GM20000 (cell line): ENCODE results near the gene KCNQ1.

Source experiments
- DNase-seq: peaks from one replicate; pipeline ENCODE4 v3.0.0; 2012; ENCODE audit warnings: low spot score
- CTCF ChIP-seq: IDR thresholded peaks from 2 replicates; pipeline ENCODE4 v1.5.1; 2012; ENCODE audit warnings: mild to moderate bottlenecking, control low read depth; ENCODE audit errors: extremely low read depth, missing control alignments

The KCNQ1 gene

GRCh38 chr11:2554338-2555207 lies 109.8 kb downstream of the KCNQ1 start:
- no peak for DNase-seq
- no peak for TF ChIP-seq CTCF

- TF ChIP-seq CTCF: no peak
- no peak for DNase-seq
These were observed 110.5 kb downstream of the KCNQ1 start for GRCh38 chr11:2555336-2555735.

DNA sequence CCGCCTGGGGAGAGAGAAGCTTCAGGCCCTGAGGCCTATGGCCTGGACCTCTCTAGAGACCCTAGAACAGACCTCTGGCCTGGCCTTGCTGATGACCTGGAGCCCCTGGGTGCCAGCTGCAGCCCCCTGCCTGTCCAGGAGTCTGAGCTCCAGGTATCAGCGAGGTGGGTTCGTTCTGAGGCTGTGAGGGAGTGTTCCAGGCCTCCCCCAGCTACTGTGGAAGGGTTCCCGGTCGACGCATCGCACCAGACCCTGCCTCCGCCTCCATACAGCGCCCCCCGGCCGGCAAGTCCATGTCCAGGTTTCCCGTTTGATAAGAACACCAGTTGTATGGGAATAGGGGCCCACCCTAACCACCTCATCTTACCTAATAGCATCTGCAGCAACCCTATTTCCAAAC lies 111.1 kb downstream of the KCNQ1 start:
- no peak for TF ChIP-seq CTCF
- no peak for DNase-seq

DNA sequence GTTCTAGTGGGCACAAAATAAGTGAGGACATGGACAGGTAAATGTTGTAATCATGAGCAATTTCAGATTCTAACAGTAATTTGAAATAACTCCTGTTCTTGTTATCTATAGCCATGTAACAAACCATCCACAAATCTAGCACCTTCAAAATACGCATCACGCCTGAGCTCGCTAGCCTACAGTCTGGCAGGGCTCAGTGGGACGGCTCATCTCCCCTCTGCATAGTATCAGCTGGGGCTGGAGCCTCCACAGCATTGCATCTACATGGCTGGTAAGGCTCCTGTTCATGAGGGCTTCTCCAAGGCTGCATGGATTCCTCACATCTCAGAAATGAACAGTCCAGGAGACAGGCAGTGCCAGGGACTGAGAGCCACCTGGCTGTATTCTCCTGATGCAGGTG lies 112.6 kb downstream of the KCNQ1 start:
- DNase-seq: no peak
- no peak for TF ChIP-seq CTCF

DNA sequence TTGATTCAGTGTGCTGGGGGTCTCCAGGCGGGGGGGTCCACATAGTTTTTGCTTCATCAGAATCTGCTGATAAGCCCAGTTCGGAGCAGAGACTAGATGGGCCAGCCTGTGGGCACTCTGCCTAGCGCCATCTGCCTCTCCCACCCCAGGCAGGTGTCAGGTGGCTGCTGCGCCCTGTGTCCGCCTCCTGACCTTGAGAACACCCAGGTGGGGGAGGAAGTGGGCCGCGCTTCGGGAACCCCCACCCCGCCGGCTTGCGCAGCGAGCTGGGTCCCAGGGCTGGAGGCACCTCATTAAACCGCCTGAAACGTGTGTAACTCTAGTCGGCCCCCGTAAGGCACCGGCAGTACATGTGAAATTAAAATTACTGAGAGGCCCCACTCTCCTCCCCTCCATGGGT lies 113.6 kb downstream of the KCNQ1 start:
- TF ChIP-seq CTCF: no peak
- DNase-seq: no peak

DNA sequence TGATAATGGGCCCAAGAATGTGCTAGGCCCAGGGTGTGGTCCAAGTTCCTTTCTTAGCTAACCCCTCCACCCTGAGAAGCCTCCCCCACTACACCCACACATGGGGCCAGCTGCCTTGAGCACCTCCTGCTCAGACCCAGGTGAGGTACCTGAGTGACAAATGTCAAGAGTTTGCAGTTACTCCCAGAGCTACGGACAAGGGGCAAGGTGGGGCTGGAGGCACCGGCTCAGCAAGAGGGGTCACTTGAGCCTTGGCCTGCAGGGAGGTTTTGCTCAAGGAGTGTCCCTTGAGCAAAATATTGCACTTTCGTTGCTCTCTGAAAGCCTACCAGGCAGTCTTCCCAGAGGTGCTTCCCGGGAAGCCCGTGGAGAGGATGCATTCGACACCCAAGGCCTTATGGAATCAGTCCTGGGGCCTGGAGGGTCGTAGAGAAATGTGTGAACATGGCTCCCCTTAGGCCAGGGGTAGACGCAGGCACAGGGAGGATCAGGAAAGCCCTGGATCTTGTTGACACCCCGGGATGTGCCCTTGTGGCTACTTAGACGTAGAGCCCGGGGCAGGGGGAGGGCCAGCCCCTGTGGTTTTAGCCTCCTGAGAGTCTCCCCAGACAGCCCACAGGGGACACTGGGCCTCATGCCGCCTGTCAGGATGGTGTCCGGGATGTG lies 114.2 kb downstream of the KCNQ1 start:
- DNase-seq: no peak
- no peak for TF ChIP-seq CTCF

DNA sequence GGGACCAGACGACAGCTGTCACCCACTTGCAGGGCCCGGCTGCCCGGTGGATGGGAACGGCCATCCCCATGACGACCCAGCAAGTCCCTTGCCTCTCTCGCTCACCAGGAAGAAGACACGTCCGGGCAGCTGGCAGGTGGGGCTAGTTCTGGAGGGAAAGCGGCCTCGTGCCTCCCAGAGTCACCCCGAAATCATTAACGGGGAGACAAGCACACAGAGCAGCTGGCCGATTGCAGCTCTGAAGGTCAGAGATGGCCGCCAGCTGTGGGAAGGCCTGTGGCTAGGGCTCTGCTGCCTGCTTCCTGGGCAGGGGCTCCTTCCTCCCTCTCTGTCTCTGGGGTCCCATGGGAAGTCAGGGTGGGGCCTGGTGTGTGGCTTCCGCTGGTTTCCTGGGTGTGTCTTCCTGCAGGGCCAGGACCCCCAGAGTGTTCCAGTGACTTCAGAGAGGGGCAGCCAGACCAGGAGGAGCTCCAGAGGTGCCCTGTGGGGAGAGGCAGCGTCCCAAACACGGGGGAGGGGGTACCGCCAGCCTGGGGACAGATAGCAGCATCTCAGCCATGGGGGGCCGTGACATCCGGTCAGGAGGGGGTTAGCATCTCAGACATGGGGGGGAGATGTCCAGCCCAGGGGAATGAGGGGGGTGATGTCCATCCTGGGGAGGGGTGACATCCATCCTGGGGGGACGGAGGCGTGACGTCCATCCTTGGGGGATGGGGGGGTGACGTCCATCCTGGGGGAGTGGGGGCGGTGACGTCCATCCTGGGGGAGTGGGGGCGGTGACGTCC lies 114.9 kb downstream of the KCNQ1 start:
- DNase-seq: no peak
- no peak for TF ChIP-seq CTCF
